Activated T-cell treated with anti-CD3 and anti-CD28 coated beads, Interleukin-2, amount 50 U/mL, for 1 hour (primary cell): ENCODE results near the gene PEDS1.
A peak's percentile ranks its signal among the peaks of the same experiment; 100 is the strongest.

Source experiments
- DNase-seq: peaks from one replicate; pipeline ENCODE4 v3.0.0-alpha.2; 2020

Gene PEDS1

DNA sequence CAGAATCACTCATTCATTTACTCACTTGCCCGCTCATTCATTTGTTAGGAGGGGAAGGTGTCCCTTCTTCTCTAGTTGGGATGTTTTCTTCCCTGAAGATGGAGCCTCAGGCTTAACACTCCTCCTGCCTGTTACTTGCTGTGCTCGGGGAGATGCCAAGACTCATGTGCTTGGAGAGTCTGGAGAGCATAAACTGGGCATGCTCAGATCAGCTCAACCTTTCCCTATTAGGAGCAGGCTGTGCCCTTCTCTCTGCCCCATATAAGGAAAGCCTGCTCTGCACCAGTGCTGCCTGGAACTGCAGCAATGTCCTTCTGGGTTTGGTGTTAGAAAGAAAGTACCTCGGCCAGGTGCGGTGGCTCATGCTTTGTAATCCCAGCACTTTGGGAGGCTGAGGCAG lies 22.5 kb downstream of the PEDS1 start:
- DNase-seq, result no peak

DNA sequence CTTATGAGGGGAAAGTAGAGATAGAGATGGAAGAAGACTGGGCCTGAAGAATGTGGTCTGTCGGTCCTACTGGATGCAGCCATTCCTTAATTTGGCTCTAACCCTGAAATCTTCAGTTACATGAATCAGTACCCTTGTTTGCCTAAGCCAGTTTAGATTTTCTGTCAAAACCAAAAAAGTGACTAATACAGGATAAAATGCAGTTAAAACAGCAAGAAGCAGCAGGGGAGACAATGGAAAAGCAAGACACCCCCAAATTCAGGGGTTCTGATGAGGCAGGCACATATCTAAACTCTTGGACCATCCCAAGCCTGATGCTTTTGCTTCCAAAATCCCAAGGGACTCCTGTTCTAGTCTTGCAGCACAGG lies 23.2 kb downstream of the PEDS1 start:
- DNase-seq, result no peak

DNA sequence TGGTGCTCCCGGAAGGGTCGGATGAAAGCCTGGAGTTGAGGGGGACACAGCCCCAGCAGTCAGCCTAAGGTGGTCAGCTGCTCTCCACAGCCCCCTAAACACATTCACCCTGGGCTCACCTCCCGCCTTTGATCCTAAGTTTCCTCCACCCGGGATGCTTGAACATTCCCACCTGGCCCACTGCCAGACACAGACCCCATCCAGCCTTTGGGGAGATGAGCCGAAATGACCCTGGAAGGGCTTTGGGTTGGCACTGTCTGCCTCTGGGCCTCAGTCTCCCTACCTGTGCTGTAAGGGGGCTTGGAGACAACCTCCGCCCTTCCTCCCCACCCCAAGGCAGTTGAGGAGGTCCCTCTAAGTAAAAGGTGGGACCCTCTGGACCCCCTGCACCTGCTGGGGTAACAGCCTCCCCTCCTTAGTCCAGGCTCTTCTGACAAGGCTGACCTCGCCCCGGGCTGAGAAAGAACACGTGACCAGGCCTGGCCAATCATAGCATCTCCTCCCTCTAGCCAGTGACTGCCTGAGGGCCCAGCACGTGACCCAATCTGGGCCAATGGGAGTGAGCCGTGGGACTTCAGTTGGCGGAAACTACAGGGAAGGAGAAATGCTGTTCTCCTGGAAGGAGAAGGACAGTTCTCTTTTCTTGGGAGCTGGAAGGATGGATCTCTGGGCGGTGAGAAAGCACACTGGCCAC lies 23.7 kb downstream of the PEDS1 start:
- DNase-seq, result no peak

DNA sequence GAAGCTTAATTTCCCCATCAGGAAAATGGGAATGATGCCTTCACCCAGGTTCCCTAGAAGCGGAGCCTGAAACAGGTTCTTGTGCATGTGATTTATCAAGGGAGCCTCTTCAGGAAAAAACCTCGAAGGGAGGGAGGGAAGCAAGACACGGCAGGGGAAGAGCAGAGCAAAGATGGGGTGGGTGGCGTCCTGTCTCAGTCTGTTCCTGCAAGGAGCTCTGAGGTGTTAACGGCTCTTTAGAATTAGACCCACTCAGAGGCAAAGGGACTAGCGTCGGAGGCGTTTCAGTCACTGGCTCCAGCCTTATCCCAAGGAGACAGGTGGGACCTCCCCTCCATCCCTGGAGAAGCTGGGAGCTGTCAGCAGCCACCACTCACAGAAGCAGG lies 25.0 kb downstream of the PEDS1 start:
- no peak for DNase-seq

DNA sequence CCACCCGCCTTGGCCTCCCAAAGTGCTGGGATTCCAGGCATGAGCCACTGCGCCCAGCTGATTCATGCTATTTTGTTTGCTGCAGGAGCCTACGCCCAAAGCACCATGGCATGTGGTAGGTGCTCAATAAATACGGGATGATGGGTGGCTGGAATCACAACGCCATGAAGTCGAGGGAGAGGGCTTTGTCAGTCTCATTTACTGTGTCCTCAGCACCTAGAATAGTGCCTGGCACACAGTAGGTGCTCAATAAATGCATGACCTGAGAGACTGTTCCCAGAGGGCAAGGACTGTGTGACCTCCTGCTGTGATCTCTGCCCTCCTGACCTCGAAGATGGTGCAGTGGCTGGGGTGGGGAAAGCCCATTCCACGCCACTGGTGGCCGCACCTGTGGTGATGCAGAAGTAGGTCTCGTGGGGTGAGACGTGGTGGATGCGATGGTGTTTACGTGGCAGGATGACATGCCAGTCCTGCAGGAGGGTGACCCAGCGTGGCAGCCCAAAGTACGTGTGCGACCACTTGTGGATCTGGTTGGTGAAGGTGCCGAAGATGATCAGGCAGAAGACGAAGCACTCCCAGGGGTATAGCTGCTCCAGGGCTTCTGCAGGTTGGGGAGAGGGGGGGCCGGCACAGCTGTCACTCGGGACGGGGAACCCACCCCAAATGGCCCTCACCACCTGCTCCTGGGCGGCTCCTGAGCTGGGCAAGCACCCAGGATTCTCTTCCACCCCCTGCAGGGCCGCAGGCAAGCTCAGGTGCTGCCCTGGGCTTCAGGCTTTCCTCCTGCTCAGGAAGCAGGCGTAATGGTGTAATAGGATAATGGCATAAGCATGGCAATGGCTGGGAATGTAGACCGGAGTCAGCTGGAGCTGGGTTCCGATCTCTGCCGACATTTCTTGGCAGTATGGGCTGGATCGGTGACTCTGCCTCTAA lies 25.7 kb downstream of the PEDS1 start:
- DNase-seq, result no peak

DNA sequence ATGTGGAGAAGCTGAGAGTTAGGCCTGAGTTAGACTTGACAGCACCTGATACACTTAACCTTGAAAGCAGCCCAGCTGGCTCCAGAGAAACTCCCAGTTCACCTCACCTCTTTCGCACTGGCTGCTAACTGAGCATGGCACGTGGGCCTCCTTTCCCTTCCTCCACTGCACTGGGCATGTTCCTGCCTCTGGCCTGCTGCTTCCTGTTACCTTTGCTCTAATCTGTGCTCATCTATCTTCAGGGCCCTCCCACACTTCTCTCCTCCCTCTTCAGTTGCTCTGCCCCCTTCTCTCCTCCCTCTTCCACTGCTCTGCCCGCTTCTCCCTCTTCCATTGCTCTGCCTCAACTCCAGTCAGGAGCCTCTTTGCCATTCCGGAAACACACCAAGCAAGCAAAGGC lies 26.9 kb downstream of the PEDS1 start:
- no peak for DNase-seq

DNA sequence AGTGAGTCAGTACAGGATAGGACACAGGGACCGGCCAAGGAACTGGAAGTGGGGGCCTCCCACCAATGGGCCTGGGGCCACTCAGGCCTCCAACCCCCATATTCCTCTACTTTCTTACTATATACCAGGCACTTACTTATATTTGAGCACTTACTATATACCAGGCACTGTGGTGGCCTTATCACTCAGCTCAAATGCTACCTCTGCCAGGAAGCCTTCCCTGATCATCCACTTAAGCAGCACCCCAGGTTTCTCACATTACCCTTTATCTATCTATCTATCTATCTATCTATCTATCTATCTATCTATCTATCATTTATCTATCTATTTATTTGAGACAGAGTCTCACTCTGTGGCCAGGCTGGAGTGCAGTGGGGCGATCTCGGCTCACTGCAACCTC lies 28.2 kb downstream of the PEDS1 start:
- no peak for DNase-seq

DNA sequence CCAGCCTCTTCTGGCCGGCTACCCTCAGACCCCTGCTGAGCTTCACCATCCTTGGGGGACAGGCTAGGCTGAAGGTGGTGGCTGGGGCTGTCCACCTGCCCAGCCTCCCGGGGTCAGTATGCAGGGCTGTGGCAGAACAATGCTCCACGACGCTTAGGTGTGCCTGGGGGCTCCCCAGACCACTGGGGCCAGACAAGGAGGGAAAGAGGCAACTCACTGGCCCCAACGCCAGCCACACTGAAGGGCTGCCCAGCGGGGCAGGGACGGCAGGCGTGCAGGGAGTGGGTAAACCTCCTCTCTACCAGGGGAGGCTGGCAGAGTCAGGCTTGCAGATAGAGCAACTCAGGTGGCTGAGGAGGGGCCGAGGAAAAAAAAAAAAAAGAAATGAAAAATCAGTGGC lies 29.0 kb downstream of the PEDS1 start:
- no peak for DNase-seq

DNA sequence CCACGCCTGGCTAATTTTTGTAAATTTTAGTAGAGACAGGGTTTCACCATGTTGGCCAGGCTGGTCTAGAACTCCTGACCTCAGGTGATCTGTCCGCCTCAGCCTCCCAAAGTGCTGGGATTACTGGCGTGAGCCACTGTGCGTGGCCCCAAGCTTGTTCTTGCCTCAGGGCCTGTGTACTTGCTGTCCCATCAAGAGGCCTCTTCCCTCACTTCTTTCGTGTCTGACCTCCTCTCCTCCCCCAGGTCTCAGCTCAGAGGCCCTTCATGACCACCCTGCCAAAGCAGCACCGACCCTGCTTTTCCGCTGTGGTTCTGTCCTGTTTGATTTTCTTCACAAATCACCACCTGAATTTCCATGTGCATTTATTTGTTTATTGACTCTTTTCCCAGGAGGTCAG lies 30.1 kb downstream of the PEDS1 start:
- no peak for DNase-seq

DNA sequence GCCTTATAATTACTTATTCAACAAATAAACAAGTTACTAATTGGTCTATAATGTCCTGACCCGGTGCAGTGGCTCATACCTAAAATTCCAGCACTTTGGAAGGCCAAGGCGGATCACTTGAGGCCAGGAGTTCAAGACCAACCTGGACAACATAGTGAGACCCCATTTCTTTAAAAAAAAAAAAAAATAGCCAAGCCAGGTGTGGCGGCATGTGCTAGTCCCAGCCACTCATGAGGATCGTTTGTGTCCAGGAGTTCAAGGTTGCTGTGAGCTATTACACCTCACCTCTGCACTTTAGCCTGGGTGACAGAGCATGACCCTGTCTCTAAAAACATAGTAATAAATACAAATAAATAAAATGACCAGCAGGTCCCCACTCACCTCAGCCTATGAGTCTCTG lies 30.8 kb downstream of the PEDS1 start:
- no peak for DNase-seq

DNA sequence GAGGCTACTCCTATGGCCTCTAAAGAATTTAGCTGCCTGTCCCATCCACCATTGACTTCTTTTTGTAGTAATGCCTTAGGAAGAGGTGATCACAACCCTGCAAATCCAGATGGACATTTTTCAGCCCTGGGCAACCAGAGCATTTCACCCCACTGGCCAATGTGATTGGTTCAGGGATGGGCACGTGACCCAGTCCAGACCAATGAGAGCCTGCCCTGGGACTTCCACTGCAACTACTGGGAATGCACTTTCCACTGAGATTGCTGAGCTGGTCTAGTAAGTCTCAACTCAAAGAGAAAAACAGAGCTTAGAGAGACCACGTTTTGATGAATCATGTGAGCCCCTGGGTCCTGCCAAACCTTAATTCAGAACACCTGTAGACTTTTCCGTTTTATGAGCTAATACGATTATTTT lies 31.7 kb downstream of the PEDS1 start:
- no peak for DNase-seq

DNA sequence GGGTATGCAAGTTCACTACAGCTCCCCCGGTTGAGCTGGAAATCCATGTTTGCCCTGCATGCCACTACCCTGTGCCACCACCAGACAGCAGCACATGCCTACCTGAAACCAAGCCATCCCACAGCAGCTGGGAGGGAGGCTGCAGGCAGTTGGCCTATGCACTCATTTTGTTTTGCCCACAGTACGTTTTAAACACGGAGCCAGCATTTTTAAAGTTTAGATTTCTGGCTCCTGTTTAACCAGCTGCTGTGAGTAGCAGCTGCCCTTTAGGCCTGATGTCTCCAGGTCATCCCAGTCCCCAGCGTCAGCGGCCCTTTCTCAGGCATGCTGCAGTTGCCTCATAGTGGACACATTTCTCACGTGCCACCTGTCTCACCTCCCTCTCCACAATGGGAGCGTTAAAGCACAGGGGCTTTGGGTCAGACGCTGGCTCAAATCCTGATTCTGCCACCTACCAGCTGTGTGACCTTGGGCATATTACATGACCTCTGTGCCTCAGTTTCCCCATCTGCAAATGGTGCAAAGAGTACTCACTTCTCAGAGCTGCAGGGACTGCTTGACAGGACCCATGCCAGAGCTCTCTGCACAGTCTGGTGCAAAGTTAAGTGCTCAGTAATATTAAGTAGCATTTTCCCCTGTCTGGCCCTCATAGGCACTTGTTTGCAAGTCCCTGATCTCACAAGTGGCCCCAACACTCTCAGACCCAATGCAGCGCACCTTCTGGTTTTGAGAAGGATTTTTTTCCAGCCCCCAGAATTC lies 32.4 kb downstream of the PEDS1 start:
- peak; percentile 70 for DNase-seq

DNA sequence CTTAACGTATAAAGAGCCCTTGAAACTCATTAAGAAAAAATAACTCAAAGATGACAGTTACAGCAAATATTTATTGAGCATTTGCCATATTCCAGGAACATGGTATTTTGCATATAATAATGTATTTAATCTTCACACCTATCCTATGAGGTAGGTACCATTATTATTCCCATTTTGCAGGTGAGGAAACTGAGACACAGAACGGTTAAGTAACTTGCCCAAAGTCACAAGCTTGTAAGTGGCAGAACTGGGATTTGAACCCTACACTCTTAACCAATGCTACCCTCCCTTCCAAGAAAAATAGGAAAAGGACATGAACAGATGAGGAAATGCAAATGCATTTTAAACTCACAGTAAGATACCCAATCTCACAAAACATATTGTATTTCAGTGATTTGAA lies 35.3 kb downstream of the PEDS1 start:
- DNase-seq, result no peak

DNA sequence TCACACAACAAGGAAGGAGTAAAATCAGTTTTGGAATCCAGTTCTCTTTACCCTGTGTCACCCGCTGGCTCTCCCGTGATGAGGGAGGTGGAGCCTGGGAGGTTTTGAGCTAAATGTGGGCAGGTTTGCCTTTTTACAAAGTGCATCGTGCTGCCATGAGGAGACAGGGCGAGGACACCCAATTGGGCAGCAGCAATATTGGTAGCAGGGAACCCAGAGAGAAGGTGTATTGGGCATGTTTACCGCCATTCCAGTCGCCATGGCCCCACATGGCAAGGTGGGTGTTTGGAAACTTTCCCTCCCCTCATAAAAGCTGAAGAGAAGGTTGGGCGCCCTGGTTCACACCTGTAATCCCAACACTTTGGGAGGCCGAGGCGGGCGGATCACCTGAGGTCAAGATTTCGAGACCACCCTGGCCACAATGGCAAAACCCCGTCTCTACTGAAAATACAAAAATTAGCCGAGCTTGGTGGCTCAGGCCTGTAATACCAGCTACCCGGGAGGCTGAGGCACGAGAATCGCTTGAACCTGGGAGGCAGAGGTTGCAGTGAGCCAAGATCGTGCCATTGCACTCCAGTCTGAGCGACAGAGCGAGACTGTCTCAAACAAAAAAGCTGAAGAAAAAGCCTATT lies 37.0 kb downstream of the PEDS1 start:
- DNase-seq, result no peak

DNA sequence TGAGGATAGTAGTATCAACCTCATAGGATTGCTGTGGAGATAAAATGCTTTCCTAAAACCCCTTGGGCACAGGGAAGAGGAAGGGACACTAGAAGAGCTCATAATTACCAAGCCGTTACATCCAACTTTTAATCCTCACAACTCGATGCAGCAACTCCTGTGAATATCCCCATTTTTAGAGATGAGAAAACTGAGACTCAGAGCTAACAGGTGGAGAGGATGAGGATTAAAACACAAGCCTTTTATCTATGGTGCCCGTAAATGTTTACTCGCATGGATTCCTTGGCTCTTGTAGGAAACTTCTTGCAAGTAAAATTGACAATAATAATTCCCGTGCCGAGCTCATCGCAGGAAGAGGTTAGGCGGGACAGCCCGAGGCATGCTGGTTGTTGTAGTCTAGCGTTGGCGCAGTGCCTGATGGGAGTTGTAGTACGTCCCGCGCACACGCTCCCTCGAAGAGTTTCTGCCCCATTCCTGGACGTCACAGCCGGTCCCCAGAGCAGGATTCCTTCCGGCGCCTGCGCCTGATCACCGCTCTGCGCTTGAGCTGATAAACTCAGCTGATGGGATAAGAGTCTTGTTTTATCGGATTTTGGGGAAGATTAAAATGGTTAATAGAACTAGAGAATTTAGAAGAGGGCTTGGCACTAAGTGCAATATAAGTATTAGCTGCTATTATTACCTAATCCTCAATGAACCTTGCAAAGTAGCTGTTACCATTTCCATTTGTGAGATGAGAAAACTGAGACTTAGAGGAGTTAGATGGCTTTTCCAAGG lies 37.7 kb downstream of the PEDS1 start:
- DNase-seq, result peak; percentile 89

DNA sequence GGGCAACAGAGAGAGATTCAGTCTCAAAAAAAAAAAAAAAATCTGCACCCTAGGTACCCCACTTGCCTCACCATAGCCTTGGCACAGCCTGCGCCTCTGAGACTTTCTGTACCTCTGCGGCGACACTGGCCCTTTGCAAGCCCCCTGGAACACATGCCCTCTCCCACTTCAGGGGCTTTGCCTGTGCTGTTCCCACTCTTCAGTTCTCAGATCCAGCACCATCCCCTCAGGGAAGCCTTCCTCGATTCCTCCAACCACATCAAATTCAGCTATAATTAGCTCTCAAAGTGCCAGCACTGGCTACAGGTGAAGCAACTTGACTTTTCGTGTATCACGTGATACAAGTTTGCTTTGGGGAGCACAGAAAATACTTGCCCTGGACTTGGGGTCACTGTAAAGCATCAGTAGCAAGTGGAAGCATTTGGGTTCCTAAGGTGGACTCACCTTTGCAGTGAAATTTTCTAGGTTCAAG lies 38.4 kb downstream of the PEDS1 start:
- DNase-seq, result no peak

DNA sequence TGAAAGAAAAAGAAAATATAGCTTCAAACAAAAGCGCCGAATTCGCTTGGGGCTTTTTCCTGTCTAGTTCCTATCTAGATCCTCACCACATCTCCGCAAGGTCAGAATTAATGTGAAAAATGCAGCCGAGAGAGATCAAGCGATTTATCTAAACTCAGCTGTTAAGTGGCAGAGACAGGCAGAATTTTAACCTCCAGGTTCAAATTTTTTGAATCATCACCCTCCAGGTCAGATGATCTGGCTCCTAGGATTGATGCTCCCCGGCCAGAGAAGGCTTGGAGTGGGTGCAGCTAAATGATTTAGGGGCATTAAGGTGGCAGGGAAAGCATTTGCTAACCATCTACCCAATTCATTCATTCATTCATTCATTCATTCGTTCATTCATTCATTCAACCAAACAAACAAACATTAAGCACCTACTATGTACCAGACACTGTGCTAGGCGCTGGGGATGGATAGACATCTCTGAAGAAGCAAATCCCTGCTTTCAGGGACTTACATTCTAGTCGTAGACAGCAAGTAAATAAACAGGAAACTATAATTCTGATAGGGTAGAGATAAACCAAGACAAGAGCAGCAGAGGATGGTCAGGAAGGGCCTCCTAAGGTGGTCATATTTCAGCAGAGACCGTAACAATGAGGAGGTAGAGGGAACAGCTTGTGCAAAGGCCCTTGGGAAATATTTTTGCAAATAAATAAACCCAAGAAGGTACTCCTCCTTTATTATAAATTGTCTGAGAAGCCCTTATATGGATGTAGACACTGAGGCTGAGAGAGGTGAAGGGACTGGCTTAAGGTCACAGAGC lies 39.9 kb downstream of the PEDS1 start:
- DNase-seq, result no peak

DNA sequence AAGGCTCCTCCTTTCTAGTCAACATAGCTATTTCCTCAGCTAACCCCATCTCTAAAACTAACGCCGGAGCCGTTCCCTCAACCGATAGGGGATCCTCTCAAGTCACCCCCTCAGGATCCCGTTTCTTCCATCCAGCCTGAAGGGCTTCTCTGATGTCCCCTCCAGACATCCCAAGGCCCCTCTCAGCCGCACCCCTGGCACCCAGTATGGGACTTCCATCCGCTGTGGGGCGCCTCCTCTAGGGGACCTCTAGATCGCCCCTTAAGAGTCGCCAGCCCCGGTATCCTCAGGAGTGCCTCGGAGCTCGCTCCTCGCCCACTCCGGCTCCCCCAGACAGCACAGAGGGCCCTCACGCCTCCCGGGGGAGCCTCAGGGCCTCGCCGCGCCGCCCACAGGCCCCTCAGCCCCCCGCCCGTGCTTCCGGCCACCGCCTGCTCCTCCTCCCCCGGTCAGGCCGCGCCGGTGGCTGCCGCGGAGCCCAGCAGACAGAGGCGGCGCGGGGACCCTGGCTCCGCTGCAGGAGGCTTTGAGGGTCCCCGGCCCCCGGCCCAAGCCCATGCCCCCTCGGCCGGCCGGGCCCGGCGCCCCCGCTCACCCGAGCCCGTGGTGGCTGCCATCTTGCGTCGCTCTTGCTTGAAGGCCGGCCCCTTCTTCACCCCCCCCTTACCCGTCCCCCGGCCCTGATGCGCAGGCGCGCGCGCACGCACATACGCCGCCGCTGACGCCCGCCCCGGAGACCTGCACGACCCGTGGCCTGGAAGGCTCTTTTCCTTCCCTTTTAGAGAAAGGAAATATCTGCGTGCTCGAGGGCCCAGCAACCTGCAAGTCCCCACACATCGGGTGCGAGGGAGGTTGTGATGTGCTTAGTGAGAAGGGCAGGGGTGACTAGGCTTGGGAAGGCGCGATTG lies 40.8 kb downstream of the PEDS1 start, which contains the start of gene UBE2V1:
UBE2V1 (minus strand) TSS at position 639 of the 908 bp plus-strand sequence; CDS start at position 617, 22 bp downstream.
- peak; percentile 87 for DNase-seq

DNA sequence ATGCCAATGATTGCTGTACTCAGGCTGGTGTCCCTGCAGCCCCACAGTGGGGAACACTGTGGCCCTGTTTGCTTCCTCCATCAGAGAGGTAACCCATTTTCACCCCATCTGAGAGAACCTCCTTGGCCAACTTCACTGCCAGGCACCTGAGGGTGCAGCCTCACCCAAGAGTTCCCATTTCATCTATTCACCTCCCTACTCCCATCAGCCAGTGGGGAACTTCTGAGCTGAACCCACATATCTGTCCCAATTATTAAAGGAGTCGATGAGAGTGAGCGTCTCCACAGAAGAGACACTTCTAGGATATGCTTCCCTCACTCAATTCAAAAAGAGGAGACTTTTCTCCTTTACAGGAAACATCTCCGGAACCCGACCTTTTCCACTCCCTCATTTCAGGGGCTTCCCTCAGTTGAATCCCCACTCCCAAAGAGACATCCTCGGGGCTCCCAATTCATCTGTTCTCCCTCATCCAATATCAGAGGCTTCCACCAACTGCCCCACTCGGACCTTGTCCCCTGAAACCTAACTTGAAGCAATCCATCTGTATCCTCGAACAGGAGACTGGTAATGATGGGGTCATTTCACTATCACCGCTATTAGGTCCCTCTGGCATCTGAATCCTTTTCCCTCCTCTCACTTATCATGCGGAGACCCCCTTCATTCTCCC lies 41.6 kb downstream of the PEDS1 start:
- no peak for DNase-seq
